ENCODE data around the gene LKAAEAR1. TPM values are rescaled to one million over a fixed set of nuclear protein-coding genes. Genes with fewer than 3 reads are reported as not detected.

Gene LKAAEAR1
- total and polyA plus RNA-seq, 2 of the 13 experiments (the other 11 are each of a cell fraction or from before 2014, with no cell fraction given) = not detected

GRCh38 chr20:64053841-64054661, 30.1 kb downstream of the LKAAEAR1 start (continued):
- TF ChIP-seq CSRNP2 (CRISPR knock-in tag; conservative IDR thresholded peaks at IDR 0.05; ENCODE audit: low read depth) (no peak), ZBTB46 (CRISPR knock-in tag; IDR thresholded peaks at IDR 0.05; ENCODE audit: borderline replicate concordance) (0 out of 2 replicates have a peak, but pooled peaks have one; percentile 43), EEA1 (CRISPR knock-in tag; IDR thresholded peaks at IDR 0.05; ENCODE audit: borderline replicate concordance) (0 out of 2 replicates have a peak, but pooled peaks have one; percentile 8), ZUFSP (CRISPR knock-in tag; IDR thresholded peaks at IDR 0.05; ENCODE audit: borderline replicate concordance) (no peak), XBP1 (CRISPR knock-in tag; IDR thresholded peaks at IDR 0.05) (peak; percentile 87; the same call in 1 of the 2 replicates), TEF (CRISPR knock-in tag; IDR thresholded peaks at IDR 0.05) (peak; percentile 56; the same call in 1 of the 2 replicates), ZNF44 (CRISPR knock-in tag; IDR thresholded peaks at IDR 0.05) (peak; percentile 9; the same call in 1 of the 2 replicates), ZKSCAN8 (CRISPR knock-in tag; IDR thresholded peaks at IDR 0.05; ENCODE audit: borderline replicate concordance) (peak; percentile 83; the same call in 1 of the 2 replicates), POLR2AphosphoS2 (IDR thresholded peaks at IDR 0.05; ENCODE audit: low read depth, low read length) (no peak), HES4 (CRISPR knock-in tag; IDR thresholded peaks at IDR 0.05; ENCODE audit: borderline replicate concordance) (no peak), SRSF4 (IDR thresholded peaks at IDR 0.05; ENCODE audit: low read depth, low read length, poor library complexity, severe bottlenecking) (no peak), STAT6 (CRISPR knock-in tag; IDR thresholded peaks at IDR 0.05; ENCODE audit: borderline replicate concordance) (0 out of 2 replicates have a peak, but pooled peaks have one; percentile 12), ATF1 (CRISPR knock-in tag; IDR thresholded peaks at IDR 0.05) (no peak), ZNF143 (CRISPR knock-in tag; IDR thresholded peaks at IDR 0.05) (peak; percentile 57), ZNF629 (CRISPR knock-in tag; conservative IDR thresholded peaks at IDR 0.05) (peak; percentile 45), ZNF782 (CRISPR knock-in tag; IDR thresholded peaks at IDR 0.05; ENCODE audit: borderline replicate concordance) (no peak), ZFX (CRISPR knock-in tag; IDR thresholded peaks at IDR 0.05; ENCODE audit: low read depth) (peak; percentile 91), ZC3H4 (CRISPR knock-in tag; IDR thresholded peaks at IDR 0.05; ENCODE audit: borderline replicate concordance) (peak; percentile 91), ZNF331 (CRISPR knock-in tag; IDR thresholded peaks at IDR 0.05) (peak; percentile 81)

All from HepG2 (cell line).